ENCODE data around the gene DBH.

- TF ChIP-seq, protein P1, sequence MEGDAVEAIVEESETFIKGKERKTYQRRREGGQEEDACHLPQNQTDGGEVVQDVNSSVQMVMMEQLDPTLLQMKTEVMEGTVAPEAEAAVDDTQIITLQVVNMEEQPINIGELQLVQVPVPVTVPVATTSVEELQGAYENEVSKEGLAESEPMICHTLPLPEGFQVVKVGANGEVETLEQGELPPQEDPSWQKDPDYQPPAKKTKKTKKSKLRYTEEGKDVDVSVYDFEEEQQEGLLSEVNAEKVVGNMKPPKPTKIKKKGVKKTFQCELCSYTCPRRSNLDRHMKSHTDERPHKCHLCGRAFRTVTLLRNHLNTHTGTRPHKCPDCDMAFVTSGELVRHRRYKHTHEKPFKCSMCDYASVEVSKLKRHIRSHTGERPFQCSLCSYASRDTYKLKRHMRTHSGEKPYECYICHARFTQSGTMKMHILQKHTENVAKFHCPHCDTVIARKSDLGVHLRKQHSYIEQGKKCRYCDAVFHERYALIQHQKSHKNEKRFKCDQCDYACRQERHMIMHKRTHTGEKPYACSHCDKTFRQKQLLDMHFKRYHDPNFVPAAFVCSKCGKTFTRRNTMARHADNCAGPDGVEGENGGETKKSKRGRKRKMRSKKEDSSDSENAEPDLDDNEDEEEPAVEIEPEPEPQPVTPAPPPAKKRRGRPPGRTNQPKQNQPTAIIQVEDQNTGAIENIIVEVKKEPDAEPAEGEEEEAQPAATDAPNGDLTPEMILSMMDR (IDR thresholded peaks at IDR 0.05): no peak
- TF ChIP-seq POLR2A (IDR thresholded peaks at IDR 0.05): no peak
Measured at GRCh38 chr9:133608889-133609288, 27.3 kb upstream of the DBH start.

Measured in adrenal gland (tissue), 5 donors.